ENCODE data around the gene PCDHGA8.
"Not testable (repeated sequence)": the region's sequence is repeated elsewhere in the genome, so short reads cannot be mapped to it uniquely, and the experiment has no call there.

The PCDHGA8 gene

GRCh38 chr5:141392429-141393198 is at the start of gene PCDHGA8:
TSS of gene PCDHGA8 (plus strand) at chr5:141392633. CDS start at chr5:141392814, 181 bp downstream.
- TF ChIP-seq PKNOX1 (IDR thresholded peaks at IDR 0.05) = no peak
- peak; percentile 59; the same call in 1 of the 2 replicates for TF ChIP-seq L3MBTL2 (conservative IDR thresholded peaks at IDR 0.05)
- no peak for DNase-seq (ENCODE audit: extremely low spot score)
- CTCF ChIA-PET = no interaction called here
- POLR2A ChIA-PET = no interaction called here

GRCh38 chr5:141342773-141343172 is 49.7 kb upstream of the PCDHGA8 start:
- TF ChIP-seq TARDBP (IDR thresholded peaks at IDR 0.05) (no peak), LEF1 (IDR thresholded peaks at IDR 0.05; ENCODE audit: borderline replicate concordance) (no peak), ZNF384 (IDR thresholded peaks at IDR 0.05) (no peak), ARNT (IDR thresholded peaks at IDR 0.05) (no peak), FOXM1 (IDR thresholded peaks at IDR 0.05; ENCODE audit: borderline replicate concordance) (no peak), BHLHE40 (IDR thresholded peaks at IDR 0.05; ENCODE audit: borderline replicate concordance) (no peak), CTBP1 (IDR thresholded peaks at IDR 0.05; ENCODE audit: borderline replicate concordance) (no peak), PKNOX1 (IDR thresholded peaks at IDR 0.05) (no peak), ELF4 (IDR thresholded peaks at IDR 0.05) (no peak), FOXK2 (IDR thresholded peaks at IDR 0.05) (no peak), NFRKB (IDR thresholded peaks at IDR 0.05) (no peak), L3MBTL2 (conservative IDR thresholded peaks at IDR 0.05) (no peak), FOXA1 (IDR thresholded peaks at IDR 0.05) (no peak)
- no peak for DNase-seq (ENCODE audit: extremely low spot score)
- CTCF ChIA-PET = interaction anchor here (1.3 kb wide), 1 partner anchor 13 kb away, joined by 3 read pairs; no protein-coding TSS in a partner anchor
- POLR2A ChIA-PET = interaction anchor here (2.1 kb wide), 1 partner anchor 22 kb away, joined by 7 read pairs; the partner anchor contains the start of gene TAF7

GRCh38 chr5:141343242-141343952 is 49.0 kb upstream of the PCDHGA8 start, which contains the start of gene PCDHGA3:
TSS of gene PCDHGA3 (plus strand) at chr5:141343829. CDS start at chr5:141344034, 205 bp downstream.
- DNase-seq (ENCODE audit: extremely low spot score) = no peak
- ChIA-PET CTCF (interaction anchor here (0.8 to 1.3 kb wide), 2 partner anchors 8 to 12 kb away, joined by 3 read pairs; no protein-coding TSS in a partner anchor), POLR2A (interaction anchor here (0.9 to 2.1 kb wide), 2 partner anchors 23 kb away, joined by 3 to 7 read pairs; partner anchors contain the start of gene TAF7)
- no peak for TF ChIP-seq LEF1 (IDR thresholded peaks at IDR 0.05; ENCODE audit: borderline replicate concordance)
- TF ChIP-seq FOXK2 (IDR thresholded peaks at IDR 0.05) = no peak
- no peak for TF ChIP-seq HDGF (IDR thresholded peaks at IDR 0.05; ENCODE audit: borderline replicate concordance)
- no peak for TF ChIP-seq NFRKB (IDR thresholded peaks at IDR 0.05)
- TF ChIP-seq PKNOX1 (IDR thresholded peaks at IDR 0.05) = no peak
- no peak for TF ChIP-seq L3MBTL2 (conservative IDR thresholded peaks at IDR 0.05)
- no peak for TF ChIP-seq ZNF384 (IDR thresholded peaks at IDR 0.05)
- no peak for TF ChIP-seq FOXM1 (IDR thresholded peaks at IDR 0.05; ENCODE audit: borderline replicate concordance)
- no peak for TF ChIP-seq BHLHE40 (IDR thresholded peaks at IDR 0.05; ENCODE audit: borderline replicate concordance)
- TF ChIP-seq TARDBP (IDR thresholded peaks at IDR 0.05) = no peak

GRCh38 chr5:141343953-141344463 is 48.4 kb upstream of the PCDHGA8 start:
- ChIA-PET CTCF (interaction anchor here (0.6 to 1.3 kb wide), 3 partner anchors 9 to 121 kb away, joined by 3 to 5 read pairs (median 3); partner anchors contain the start of gene PCDHB14), POLR2A (interaction anchor here (0.9 kb wide), 1 partner anchor 23 kb away, joined by 3 read pairs; the partner anchor contains the start of gene TAF7)
- no peak for TF ChIP-seq FOXK2 (IDR thresholded peaks at IDR 0.05)
- no peak for TF ChIP-seq NFRKB (IDR thresholded peaks at IDR 0.05)
- no peak for TF ChIP-seq ZNF384 (IDR thresholded peaks at IDR 0.05)
- TF ChIP-seq ELF4 (IDR thresholded peaks at IDR 0.05) = no peak
- no peak for TF ChIP-seq BHLHE40 (IDR thresholded peaks at IDR 0.05; ENCODE audit: borderline replicate concordance)
- no peak for TF ChIP-seq FOXM1 (IDR thresholded peaks at IDR 0.05; ENCODE audit: borderline replicate concordance)
- no peak for TF ChIP-seq ARNT (IDR thresholded peaks at IDR 0.05)
- TF ChIP-seq SUZ12 (IDR thresholded peaks at IDR 0.05) = no peak
- TF ChIP-seq CTBP1 (IDR thresholded peaks at IDR 0.05; ENCODE audit: borderline replicate concordance) = no peak
- TF ChIP-seq PKNOX1 (IDR thresholded peaks at IDR 0.05) = no peak
- no peak for TF ChIP-seq FOXA1 (IDR thresholded peaks at IDR 0.05)
- no peak for TF ChIP-seq HDGF (IDR thresholded peaks at IDR 0.05; ENCODE audit: borderline replicate concordance)
- TF ChIP-seq TARDBP (IDR thresholded peaks at IDR 0.05) = no peak
- no peak for TF ChIP-seq L3MBTL2 (conservative IDR thresholded peaks at IDR 0.05)
- TF ChIP-seq LEF1 (IDR thresholded peaks at IDR 0.05; ENCODE audit: borderline replicate concordance) = no peak
- TF ChIP-seq SP1 (IDR thresholded peaks at IDR 0.05) = no peak
- no peak for DNase-seq (ENCODE audit: extremely low spot score)

- DNase-seq (ENCODE audit: extremely low spot score) = no peak
- ChIA-PET CTCF (no interaction called here), POLR2A (no interaction called here)
- no peak for TF ChIP-seq NFRKB (IDR thresholded peaks at IDR 0.05)
- TF ChIP-seq L3MBTL2 (conservative IDR thresholded peaks at IDR 0.05) = no peak
- TF ChIP-seq ARNT (IDR thresholded peaks at IDR 0.05) = no peak
- TF ChIP-seq BHLHE40 (IDR thresholded peaks at IDR 0.05; ENCODE audit: borderline replicate concordance) = no peak
- no peak for TF ChIP-seq PKNOX1 (IDR thresholded peaks at IDR 0.05)
Observed at GRCh38 chr5:141345327-141345726, 47.1 kb upstream of the PCDHGA8 start.

- CTCF ChIA-PET; POLR2A ChIA-PET; DNase-seq (ENCODE audit: extremely low spot score): not testable (repeated sequence)
Observed at GRCh38 chr5:141346017-141346416, 46.4 kb upstream of the PCDHGA8 start.

Data from HEK293T (cell line).